Measurements from ENCODE around the gene CCM2L. TPM values are rescaled to one million over a fixed set of nuclear protein-coding genes. Genes with fewer than 3 reads are reported as not detected.
A peak's percentile ranks its signal among the peaks of the same experiment; 100 is the strongest.

Gene CCM2L
- total RNA-seq, 1 donor, result not detected

DNA sequence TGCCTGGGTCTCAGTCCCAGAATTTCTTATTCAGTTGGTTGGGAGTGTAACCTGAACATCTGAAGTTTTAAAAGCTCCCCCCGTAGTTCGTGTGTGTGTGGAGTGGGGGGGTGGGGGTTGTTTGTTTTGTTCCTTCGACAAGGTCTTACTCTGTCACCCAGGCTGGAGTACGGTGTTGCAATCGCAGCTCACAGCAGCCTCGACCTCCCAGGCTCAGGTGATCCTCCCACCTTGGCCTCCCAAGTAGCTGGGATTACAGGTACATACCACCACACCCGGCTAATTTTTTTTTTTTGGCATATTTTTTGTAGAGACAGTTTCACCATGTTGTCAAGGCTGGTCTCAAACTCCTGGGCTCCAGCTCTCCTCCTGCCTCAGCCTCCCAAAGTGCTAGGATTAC, 3.1 kb downstream of the CCM2L start:
- no peak overlapping the region for H3K4me3 ChIP-seq (ENCODE audit: low read depth, low read length)
- no peak for DNase-seq (ENCODE audit: low read depth)
- TF ChIP-seq, protein P1, sequence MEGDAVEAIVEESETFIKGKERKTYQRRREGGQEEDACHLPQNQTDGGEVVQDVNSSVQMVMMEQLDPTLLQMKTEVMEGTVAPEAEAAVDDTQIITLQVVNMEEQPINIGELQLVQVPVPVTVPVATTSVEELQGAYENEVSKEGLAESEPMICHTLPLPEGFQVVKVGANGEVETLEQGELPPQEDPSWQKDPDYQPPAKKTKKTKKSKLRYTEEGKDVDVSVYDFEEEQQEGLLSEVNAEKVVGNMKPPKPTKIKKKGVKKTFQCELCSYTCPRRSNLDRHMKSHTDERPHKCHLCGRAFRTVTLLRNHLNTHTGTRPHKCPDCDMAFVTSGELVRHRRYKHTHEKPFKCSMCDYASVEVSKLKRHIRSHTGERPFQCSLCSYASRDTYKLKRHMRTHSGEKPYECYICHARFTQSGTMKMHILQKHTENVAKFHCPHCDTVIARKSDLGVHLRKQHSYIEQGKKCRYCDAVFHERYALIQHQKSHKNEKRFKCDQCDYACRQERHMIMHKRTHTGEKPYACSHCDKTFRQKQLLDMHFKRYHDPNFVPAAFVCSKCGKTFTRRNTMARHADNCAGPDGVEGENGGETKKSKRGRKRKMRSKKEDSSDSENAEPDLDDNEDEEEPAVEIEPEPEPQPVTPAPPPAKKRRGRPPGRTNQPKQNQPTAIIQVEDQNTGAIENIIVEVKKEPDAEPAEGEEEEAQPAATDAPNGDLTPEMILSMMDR (IDR thresholded peaks at IDR 0.05; ENCODE audit: insufficient read depth, low read depth, low read length), result no peak

DNA sequence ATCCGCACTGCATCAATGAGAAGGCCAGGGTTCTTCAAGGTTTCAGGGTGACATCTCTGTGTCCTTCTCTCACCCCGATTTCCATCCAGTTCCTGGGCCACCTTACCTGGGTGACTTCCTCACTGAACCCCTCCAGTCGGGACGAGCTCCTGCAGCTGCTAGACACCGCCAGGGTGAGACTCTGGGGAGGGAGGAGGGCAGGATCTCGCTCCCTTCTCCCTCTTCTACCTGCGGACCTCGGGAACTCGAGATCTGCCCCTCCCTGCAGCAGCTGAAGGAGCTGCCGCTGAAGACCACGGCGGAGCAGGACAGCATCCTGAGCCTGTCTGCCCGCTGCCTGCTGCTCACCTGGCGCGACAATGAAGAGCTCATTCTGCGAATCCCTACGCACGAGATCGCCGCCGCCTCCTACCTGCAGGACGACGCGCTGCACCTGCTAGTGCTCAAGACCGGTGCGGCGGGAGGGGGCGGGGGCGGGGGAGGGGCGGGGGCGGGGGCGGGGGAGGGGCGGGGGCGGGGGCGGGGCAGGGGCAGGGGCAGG, 7.5 kb downstream of the CCM2L start:
- TF ChIP-seq, protein P1 (IDR thresholded peaks at IDR 0.05; ENCODE audit: insufficient read depth, low read depth, low read length), result no peak
- DNase-seq (ENCODE audit: low read depth), result no peak
- H3K4me3 ChIP-seq (ENCODE audit: low read depth, low read length), result no peak overlapping the region

DNA sequence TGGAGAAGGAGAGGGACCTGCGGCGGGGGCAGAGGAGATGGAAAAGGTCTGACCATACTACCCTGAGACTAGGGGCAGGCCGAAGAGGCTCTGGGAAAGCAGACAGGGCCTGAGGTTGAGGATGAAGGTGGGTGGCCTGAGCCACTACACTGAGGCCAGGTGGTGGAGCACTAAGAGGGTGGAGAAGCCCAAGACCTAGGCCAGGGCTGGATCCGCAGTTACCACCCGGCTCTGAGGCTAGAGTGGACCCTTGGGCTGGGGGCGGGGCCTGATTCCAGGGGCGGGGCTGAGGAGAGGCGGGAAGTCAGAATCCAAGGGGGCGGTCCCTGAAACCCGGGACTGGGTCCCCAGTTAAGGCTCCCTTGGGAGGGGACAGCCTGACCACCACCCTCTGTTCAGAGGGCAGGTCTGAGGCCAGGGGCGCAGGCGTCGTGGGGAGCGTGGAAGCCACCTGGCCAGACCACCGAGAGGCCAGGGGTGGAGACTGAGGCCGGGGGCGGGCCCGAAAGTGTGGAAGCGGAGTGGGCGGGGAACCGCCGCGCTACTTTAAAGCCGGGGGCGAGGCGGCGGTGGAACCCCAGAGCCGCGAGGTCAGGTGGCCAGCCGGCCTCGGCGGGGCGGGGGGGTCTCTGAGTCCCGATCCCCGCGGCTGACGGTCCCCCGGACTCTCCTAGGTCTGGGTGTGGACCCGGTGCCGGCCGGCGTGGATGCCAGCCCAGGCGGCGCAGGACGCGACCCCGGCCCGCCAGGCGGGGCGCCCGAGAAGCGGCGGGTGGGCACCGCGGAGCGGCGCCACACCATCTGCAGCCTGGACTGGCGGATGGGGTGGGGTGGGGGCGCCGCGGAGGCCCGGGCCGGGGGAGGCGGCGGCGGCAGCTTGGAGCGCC, 8.3 kb downstream of the CCM2L start:
- peak overlapping the region; percentile 41 for H3K4me3 ChIP-seq (ENCODE audit: low read depth, low read length)
- DNase-seq (ENCODE audit: low read depth), result no peak
- TF ChIP-seq, protein P1 (IDR thresholded peaks at IDR 0.05; ENCODE audit: insufficient read depth, low read depth, low read length), result no peak

DNA sequence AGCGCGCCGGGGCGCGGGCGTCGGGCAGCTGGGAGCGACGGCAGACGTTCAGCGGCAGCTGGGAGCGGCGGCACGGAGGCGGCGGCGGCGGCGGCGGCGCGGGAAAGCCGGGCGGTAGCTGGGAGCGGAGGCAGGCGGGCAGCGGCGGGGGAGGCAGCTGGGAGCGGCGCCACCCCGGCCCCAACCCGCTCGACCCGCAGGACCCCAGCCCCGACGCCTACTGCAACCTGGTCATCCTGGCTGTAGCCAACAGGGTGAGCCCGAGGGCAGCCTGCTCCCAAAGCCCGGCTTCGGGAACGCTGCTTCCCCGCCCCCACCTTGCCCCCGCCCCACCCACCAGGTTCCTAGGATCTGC, 8.9 kb downstream of the CCM2L start:
- TF ChIP-seq, protein P1 (IDR thresholded peaks at IDR 0.05; ENCODE audit: insufficient read depth, low read depth, low read length), result no peak
- H3K4me3 ChIP-seq (ENCODE audit: low read depth, low read length), result no peak overlapping the region
- DNase-seq (ENCODE audit: low read depth), result no peak

DNA sequence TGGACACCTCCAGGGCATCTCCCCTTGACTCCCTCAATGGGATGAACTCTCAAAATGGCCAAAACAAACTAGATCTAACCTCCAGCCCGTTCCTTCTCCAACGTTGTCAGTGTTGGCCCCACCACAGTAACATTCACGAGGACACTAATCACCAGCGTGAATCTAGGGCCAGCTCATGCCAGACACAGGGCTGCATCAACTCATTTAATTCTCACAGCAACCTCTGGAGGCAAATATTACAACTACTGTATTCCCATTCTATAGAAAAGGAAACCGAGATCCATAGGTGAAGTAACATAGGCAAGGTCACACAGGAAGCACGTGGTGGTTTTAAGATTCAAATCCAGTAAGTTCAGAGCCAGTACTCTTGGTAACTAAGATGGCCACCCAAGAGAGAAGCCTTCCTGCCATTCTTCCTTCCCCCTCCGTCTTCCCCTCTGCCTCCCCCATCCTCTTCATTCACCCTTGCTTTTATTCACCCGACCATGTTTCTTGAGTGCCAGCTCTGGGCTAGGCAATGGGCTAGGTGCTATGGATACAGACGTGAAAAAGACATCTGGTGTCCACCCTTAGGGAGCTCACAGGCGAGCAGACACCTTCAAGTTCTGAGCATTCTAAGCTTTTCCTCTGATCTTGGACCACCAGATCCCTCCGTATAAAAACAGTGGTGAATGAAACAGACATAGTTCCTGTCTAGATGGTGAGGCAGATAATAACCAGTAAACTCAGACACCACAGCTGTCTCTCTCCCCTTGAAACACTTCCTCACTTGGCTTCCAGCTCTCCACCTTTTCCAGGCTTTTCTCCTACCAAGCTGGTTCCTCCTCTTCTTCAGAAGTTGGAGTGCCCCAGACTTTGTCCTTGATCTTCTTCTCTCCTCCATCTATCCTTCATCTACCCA, 9.6 kb downstream of the CCM2L start:
- no peak for DNase-seq (ENCODE audit: low read depth)
- no peak overlapping the region for H3K4me3 ChIP-seq (ENCODE audit: low read depth, low read length)
- TF ChIP-seq, protein P1 (IDR thresholded peaks at IDR 0.05; ENCODE audit: insufficient read depth, low read depth, low read length), result no peak

DNA sequence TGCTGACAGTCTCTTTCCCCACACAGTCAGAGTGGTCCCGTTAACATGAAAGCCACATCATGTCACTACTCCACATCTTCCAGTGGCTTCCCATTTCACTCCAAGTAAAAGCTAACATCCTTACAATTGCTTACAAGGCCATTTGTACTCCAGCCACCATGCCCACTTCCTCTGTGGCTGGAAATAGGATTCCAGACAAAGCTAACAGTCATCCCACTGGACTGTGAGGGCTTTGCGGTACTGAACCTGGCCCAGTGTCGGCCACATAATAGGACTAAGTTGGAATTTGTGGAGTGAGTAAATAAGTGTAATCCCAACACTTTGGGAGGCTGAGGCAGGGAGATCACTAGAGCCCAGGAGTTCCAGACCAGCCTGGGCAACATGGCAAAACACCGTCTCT, 10.9 kb downstream of the CCM2L start:
- TF ChIP-seq, protein P1 (IDR thresholded peaks at IDR 0.05; ENCODE audit: insufficient read depth, low read depth, low read length), result no peak
- no peak for DNase-seq (ENCODE audit: low read depth)
- no peak overlapping the region for H3K4me3 ChIP-seq (ENCODE audit: low read depth, low read length)

All from fibroblast of villous mesenchyme (primary cell).